ENCODE measurements around the gene TMEM184A. TPM values are rescaled to one million over a fixed set of nuclear protein-coding genes. Genes with fewer than 3 reads are reported as not detected.
A peak's percentile ranks its signal among the peaks of the same experiment; 100 is the strongest.
"Not testable (repeated sequence)": the region's sequence is repeated elsewhere in the genome, so short reads cannot be mapped to it uniquely, and the experiment has no call there.

TMEM184A gene
- total RNA-seq, 2 experiments from 2014 or later, result not detected

- ATAC-seq, result no peak
- H3K27me3 Mint-ChIP-seq, result no peaks in the 10 kb centered on the region
- CTCF ChIA-PET, result no interaction called here
- H3K36me3 Mint-ChIP-seq, result no peaks in the 10 kb centered on the region
- H3K4me3 Mint-ChIP-seq, result no peak overlapping the region
- DNase-seq, result no peak
- no peak overlapping the region for H3K27ac Mint-ChIP-seq
- H3K9me3 Mint-ChIP-seq (ENCODE audit: low read depth), result no peaks in the 10 kb centered on the region
- H3K4me1 Mint-ChIP-seq, result peaks cover 10% of the 10 kb centered on the region
Measured at GRCh38 chr7:1516586-1517251, 39.3 kb downstream of the TMEM184A start.

DNA sequence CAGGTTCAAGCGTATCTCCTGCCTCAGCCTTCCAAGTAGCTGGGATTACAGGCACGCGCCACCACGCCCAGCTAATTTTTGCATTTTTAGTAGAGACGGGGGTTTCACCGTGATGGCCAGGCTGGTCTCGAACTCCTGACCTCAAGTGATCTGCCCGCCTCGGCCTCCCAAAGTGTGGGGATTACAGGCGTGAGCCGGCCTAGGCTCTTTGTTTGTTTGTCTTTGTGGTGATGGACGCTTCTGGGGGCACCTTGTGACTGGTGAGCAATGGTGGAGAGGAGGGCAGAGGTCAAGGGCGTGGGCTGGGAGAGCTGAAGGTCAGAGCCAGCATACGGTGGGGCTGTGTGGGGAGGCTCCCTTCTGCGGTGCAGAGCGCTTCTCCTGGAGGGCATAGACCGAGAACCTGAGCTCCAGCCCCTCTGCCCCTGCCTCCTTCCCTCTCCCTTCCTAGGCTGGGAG is 40.5 kb downstream of the TMEM184A start:
- ATAC-seq; H3K9me3 Mint-ChIP-seq (ENCODE audit: low read depth); DNase-seq; H3K27ac Mint-ChIP-seq; H3K4me3 Mint-ChIP-seq; H3K27me3 Mint-ChIP-seq; H3K36me3 Mint-ChIP-seq; CTCF ChIA-PET: not testable (repeated sequence)
- peaks cover 10% of the 10 kb centered on the region for H3K4me1 Mint-ChIP-seq

DNA sequence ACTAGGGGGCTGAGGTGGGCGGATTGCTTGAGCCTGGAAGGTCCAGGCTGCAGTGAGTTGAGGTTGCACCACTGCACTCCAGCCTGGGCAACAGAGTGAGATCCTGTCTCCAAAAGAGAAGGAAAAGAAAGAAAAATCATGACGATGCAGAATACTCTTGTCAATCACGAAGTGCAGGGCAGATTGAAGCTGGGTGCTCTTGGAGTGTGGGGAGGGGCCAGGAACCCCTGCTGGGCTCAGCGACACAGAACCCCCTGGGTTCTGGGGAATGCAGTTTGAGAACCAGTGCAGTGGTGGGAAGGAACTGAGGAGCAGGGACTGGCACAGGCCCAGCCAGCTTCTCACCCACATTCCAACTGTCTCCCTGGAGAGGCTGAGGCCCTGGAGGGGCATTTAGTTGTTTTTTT is 41.0 kb downstream of the TMEM184A start:
- no peak overlapping the region for H3K27ac Mint-ChIP-seq
- ATAC-seq (no peak), DNase-seq (no peak)
- H3K4me3 Mint-ChIP-seq, result no peak overlapping the region
- peaks cover 10% of the 10 kb centered on the region for H3K4me1 Mint-ChIP-seq
- no peaks in the 10 kb centered on the region for H3K9me3 Mint-ChIP-seq (ENCODE audit: low read depth)
- H3K27me3 Mint-ChIP-seq, result no peaks in the 10 kb centered on the region
- CTCF ChIA-PET, result interaction anchor here (1.0 kb wide), 1 partner anchor 10 kb away, joined by 3 read pairs; no protein-coding TSS in a partner anchor
- no peaks in the 10 kb centered on the region for H3K36me3 Mint-ChIP-seq

DNA sequence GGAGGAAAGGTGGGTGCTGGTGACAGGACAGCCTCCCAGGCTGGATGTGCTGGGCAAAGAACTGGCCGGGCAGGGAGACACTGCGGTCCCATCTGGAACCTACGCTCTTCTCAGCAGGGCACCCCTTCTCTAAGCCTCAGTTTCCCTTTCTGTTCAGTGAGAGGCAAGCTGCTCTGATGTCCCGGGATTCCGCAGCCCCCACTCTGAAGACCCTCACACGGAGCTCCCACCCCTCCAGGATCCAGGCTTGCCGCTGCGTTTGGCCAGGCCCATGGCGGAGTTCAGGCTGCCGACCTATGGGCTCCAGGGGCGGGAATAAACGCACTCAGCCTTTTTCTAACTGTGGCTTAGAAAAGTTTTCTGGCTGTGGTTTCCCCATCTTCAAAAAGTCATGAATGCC is 41.6 kb downstream of the TMEM184A start:
- Mint-ChIP-seq H3K27ac (no peak overlapping the region), H3K4me1 (peaks cover 11% of the 10 kb centered on the region), H3K4me3 (no peak overlapping the region), H3K36me3 (no peaks in the 10 kb centered on the region), H3K9me3 (ENCODE audit: low read depth) (no peaks in the 10 kb centered on the region), H3K27me3 (no peaks in the 10 kb centered on the region)
- CTCF ChIA-PET, result interaction anchor here (1.0 kb wide), 2 partner anchors 10 to 19 kb away, joined by 3 read pairs; no protein-coding TSS in a partner anchor
- ATAC-seq, result no peak
- DNase-seq, result no peak

DNA sequence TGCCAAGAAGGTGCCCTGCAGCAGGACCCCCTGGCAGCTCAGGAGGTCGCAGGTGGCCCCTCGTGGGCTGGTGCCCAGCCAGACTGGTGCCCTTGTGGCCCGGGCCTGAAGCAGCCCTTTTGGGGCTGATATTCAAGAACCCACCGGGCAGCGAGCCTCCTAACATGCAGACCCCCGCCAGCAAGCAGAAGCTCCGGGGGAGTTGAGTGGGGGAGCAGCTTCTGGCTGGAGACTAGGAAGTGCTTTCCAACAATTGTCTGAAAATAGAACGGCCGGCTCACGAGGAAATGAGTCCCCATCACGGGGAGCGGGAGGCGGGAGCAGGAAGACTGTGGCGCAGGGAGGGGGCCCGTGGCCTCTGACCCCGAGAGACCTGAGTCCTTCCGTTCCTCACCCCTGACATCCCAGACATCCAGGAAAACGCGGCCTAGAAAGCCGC is 42.3 kb downstream of the TMEM184A start:
- ATAC-seq, result no peak
- DNase-seq, result no peak

GRCh38 chr7:1512781-1513656 is 43.0 kb downstream of the TMEM184A start:
- CTCF ChIA-PET, result interaction anchor here (0.8 kb wide), 1 partner anchor 8 kb away, joined by 4 read pairs; no protein-coding TSS in a partner anchor

More for the DNA sequence above, 42.3 kb downstream of the TMEM184A start:
- H3K27me3 Mint-ChIP-seq, result no peaks in the 10 kb centered on the region
- H3K27ac Mint-ChIP-seq, result no peak overlapping the region
- H3K4me3 Mint-ChIP-seq, result no peak overlapping the region
- no peaks in the 10 kb centered on the region for H3K36me3 Mint-ChIP-seq
- CTCF ChIA-PET, result interaction anchor here (0.8 to 1.0 kb wide), 3 partner anchors 9 to 19 kb away, joined by 3 to 4 read pairs (median 3); no protein-coding TSS in a partner anchor
- H3K4me1 Mint-ChIP-seq, result peaks cover 14% of the 10 kb centered on the region
- H3K9me3 Mint-ChIP-seq (ENCODE audit: low read depth), result no peaks in the 10 kb centered on the region

DNA sequence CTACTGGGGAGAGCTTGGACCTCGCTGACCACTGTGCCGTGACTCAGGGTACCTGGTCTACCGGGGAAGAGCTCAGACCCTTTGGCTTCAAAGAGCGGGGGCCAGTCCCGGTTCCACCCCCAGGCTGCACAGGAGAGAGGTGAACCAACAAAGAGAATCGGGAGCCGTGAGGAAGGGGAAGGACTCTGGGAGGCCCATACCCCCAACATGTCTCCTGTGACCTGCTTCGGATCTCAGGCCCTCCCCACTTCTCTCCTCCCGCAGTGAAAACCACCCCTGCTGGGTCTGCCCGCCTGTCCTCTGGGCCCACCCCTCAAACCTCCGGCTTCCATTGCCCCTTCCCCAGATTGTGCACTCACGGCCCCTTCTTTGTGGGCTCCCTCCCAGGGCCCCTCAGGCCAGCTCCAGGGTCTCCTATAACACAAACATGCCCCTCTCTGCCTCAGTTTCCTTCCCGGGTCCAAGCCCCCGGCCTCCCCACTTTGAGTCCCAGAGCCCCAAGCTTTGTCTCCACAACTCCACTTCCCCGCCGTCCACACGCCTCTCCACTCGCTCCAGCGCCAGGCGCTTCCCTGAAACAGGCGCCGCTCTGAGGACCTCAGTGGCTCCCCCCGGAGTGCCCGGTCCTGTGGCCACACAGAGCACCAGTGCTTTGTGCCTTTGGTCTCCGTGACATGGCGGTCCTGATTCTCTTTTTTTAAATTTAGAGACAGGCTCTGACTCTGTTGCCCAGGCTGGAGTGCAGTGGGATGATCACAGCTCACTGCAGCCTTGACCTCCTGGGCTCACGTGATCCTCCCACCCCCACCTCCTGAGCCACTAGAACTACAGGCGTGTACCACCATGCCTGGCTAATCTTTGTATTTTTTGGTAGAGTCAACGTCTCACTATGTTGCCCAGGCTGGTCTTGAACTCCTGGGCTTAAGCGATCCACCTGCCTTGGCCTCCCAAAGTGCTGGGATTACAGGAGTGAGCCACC is 44.3 kb downstream of the TMEM184A start:
- H3K4me3 Mint-ChIP-seq, result no peak overlapping the region
- CTCF ChIA-PET, result no interaction called here

More at GRCh38 chr7:1512781-1513656, 43.0 kb downstream of the TMEM184A start:
- no peaks in the 10 kb centered on the region for H3K36me3 Mint-ChIP-seq
- DNase-seq (no peak), ATAC-seq (peak; percentile 69)
- peaks cover 21% of the 10 kb centered on the region for H3K4me1 Mint-ChIP-seq
- no peaks in the 10 kb centered on the region for H3K27me3 Mint-ChIP-seq
- no peaks in the 10 kb centered on the region for H3K9me3 Mint-ChIP-seq (ENCODE audit: low read depth)
- peak overlapping the region; percentile 40 for H3K27ac Mint-ChIP-seq
- H3K4me3 Mint-ChIP-seq, result no peak overlapping the region

GRCh38 chr7:1510780-1511154 is 45.2 kb downstream of the TMEM184A start:
- H3K27me3 Mint-ChIP-seq, result no peaks in the 10 kb centered on the region
- CTCF ChIA-PET, result interaction anchor here (0.9 kb wide), 1 partner anchor 21 kb away, joined by 3 read pairs; no protein-coding TSS in a partner anchor

More for the DNA sequence above, 44.3 kb downstream of the TMEM184A start:
- ATAC-seq (no peak), DNase-seq (no peak)
- H3K4me1 Mint-ChIP-seq, result peaks cover 28% of the 10 kb centered on the region
- H3K9me3 Mint-ChIP-seq (ENCODE audit: low read depth), result no peaks in the 10 kb centered on the region
- H3K27ac Mint-ChIP-seq, result no peak overlapping the region
- no peaks in the 10 kb centered on the region for H3K27me3 Mint-ChIP-seq
- no peaks in the 10 kb centered on the region for H3K36me3 Mint-ChIP-seq

GRCh38 chr7:1509226-1509625 is 46.8 kb downstream of the TMEM184A start:
- CTCF ChIA-PET, result no interaction called here
- no peak overlapping the region for H3K27ac Mint-ChIP-seq
- no peak overlapping the region for H3K4me3 Mint-ChIP-seq
- DNase-seq (no peak), ATAC-seq (no peak)
- no peaks in the 10 kb centered on the region for H3K9me3 Mint-ChIP-seq (ENCODE audit: low read depth)
- H3K36me3 Mint-ChIP-seq, result no peaks in the 10 kb centered on the region
- no peaks in the 10 kb centered on the region for H3K27me3 Mint-ChIP-seq
- H3K4me1 Mint-ChIP-seq, result peaks cover 35% of the 10 kb centered on the region

More at GRCh38 chr7:1510780-1511154, 45.2 kb downstream of the TMEM184A start:
- H3K36me3 Mint-ChIP-seq, result no peaks in the 10 kb centered on the region
- H3K9me3 Mint-ChIP-seq (ENCODE audit: low read depth), result no peaks in the 10 kb centered on the region
- DNase-seq, result no peak
- no peak overlapping the region for H3K27ac Mint-ChIP-seq
- no peak for ATAC-seq
- H3K4me3 Mint-ChIP-seq, result no peak overlapping the region
- H3K4me1 Mint-ChIP-seq, result peaks cover 31% of the 10 kb centered on the region

- Mint-ChIP-seq H3K4me3 (no peak overlapping the region), H3K36me3 (no peaks in the 10 kb centered on the region), H3K4me1 (peaks cover 35% of the 10 kb centered on the region), H3K27me3 (no peaks in the 10 kb centered on the region), H3K27ac (peak overlapping the region; percentile 75), H3K9me3 (ENCODE audit: low read depth) (no peaks in the 10 kb centered on the region)
- no peak for DNase-seq
- ATAC-seq, result no peak
- CTCF ChIA-PET, result interaction anchor here (0.8 to 2.1 kb wide), 3 partner anchors 24 to 1244 kb away, joined by 3 to 4 read pairs (median 3); partner anchors contain the start of gene TMEM184A
Measured at GRCh38 chr7:1508277-1508758, 47.7 kb downstream of the TMEM184A start.

GRCh38 chr7:1505731-1506550 is 50.1 kb downstream of the TMEM184A start:
- no peak for DNase-seq
- no peaks in the 10 kb centered on the region for H3K27me3 Mint-ChIP-seq

More at GRCh38 chr7:1505731-1506550, 50.1 kb downstream of the TMEM184A start:
- H3K36me3 Mint-ChIP-seq, result no peaks in the 10 kb centered on the region
- CTCF ChIA-PET, result interaction anchor here (0.9 to 1.3 kb wide), 2 partner anchors 19 to 32 kb away, joined by 3 to 4 read pairs; no protein-coding TSS in a partner anchor
- H3K27ac Mint-ChIP-seq, result no peak overlapping the region
- no peaks in the 10 kb centered on the region for H3K9me3 Mint-ChIP-seq (ENCODE audit: low read depth)
- H3K4me1 Mint-ChIP-seq, result peaks cover 42% of the 10 kb centered on the region
- no peak for ATAC-seq
- H3K4me3 Mint-ChIP-seq, result no peak overlapping the region

All from activated CD8-positive, alpha-beta memory T cell treated with anti-CD3 and anti-CD28 coated beads, Interleukin-2, amount 10 ng/mL, durations not matched to agents 7 days and 5 days (primary cell).